GM19238 (cell line): ENCODE measurements around the gene LACRT.
"Not testable (repeated sequence)": the region's sequence is repeated elsewhere in the genome, so short reads cannot be mapped to it uniquely, and the experiment has no call there.

ENCODE experiments used
- DNase-seq: peaks from one replicate; pipeline ENCODE4 v3.0.0; 2011; ENCODE audit warnings: low spot score; ENCODE audit not compliant: insufficient read length

The LACRT gene

GRCh38 chr12:54634795-54635194 is at the start of gene LACRT:
Gene LACRT (minus strand): TSS chr12:54634895. CDS start chr12:54634841, 54 bp downstream.
- no peak for DNase-seq

DNA sequence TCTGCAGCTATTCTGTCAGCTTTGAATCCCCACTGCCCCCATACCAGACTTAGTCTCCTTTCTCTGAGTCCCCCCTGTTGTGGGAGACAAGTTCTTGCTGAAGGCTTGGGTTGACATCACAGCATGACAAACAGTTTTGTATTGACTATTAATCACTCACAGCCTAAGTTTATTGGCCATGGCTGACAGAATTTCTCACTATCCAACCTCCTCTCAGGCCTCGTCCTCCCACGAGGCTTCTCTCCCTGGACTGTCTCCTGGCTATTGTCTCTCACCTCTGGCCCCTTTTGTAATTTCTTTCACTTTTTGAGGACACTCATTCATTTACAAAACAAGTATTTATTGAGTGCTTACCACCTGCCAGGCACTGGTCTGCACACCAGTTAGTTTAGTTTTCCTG is 48.7 kb upstream of the LACRT start:
- no peak for DNase-seq

- DNase-seq: no peak
These were observed 48.0 kb upstream of the LACRT start for GRCh38 chr12:54682674-54683073.

DNA sequence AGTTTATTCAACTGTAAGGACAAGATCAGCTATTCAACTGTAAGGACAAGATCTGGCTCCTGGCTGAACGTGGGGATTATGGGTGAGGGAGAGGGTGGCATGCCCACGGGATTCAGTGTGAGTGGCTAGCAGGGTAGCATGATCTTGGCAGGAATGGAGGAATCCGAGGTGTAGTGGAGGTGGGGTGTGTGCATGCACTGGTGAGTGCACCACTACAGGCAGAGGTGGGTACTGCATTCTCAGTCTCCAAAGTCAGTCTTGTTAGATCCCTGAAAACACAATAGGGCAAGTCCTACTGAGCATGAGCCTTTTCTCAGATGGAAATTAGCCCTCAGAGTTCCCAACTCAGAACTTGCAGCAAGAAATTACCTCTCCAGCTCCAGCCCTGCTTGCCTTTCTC is 45.7 kb upstream of the LACRT start:
- no peak for DNase-seq

DNA sequence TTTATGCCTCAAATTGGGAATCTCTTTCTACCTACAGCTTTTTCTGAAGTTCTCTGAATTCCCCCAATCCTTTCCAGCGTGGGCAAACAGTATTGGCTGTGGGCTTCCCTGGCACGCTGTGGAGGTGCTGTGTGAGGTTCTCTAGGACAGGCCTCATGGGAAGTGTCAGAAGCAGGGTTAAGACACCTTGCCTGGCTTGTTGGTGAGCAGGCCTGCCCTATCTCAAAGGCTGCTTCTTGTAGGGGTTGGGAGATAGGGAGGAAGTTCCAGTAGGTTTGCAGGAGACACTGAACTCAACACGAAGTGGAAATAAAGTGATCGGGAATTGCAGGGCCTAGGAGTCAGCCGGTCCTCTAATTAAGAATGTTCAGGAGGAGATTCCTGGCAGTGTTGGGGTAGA is 43.4 kb upstream of the LACRT start:
- DNase-seq: no peak

- DNase-seq: no peak
These were observed 33.2 kb upstream of the LACRT start for GRCh38 chr12:54667945-54668344.

DNA sequence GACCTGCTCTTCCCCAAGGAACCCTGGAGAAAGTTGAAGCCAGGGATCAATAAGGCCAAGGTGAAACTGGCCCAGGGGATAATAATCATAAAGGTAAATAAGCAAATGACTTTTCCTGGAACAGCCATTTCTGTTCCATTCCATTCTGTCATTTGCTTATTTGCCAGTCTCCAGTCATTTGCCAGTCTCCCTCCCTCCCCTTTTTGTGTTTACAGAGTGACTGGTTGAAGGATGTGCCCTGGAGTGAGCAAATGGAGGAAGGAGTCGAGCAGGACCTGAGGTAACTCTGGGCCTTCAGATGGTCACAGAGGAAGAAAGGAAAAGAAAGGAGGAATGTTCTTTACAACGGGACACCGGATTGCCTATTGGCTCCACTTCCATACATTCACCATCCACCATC is 31.3 kb upstream of the LACRT start:
- no peak for DNase-seq

- not testable (repeated sequence) for DNase-seq
These were observed 30.4 kb upstream of the LACRT start for GRCh38 chr12:54665022-54665635.

DNA sequence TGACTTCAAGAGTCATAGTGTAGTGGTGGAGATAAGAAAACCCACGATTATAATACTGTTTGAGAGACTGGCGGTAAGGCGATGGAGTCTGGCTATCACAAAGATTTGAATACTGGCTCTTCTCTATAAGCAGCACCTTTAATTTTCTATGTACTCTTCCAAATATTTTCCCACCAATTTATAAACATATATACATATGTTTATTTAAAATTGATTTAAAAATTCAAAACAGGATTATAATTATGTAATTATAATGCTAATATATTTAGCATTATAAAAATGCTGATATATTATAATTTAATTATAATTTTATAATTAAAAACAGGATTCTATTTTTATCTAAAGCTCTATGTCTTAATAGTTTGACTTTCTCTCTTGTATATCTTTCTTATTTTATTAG is 28.9 kb upstream of the LACRT start:
- no peak for DNase-seq

- DNase-seq: no peak
These were observed 27.3 kb upstream of the LACRT start for GRCh38 chr12:54662026-54662425.

GRCh38 chr12:54661048-54661447 is 26.4 kb upstream of the LACRT start:
- DNase-seq: no peak

DNA sequence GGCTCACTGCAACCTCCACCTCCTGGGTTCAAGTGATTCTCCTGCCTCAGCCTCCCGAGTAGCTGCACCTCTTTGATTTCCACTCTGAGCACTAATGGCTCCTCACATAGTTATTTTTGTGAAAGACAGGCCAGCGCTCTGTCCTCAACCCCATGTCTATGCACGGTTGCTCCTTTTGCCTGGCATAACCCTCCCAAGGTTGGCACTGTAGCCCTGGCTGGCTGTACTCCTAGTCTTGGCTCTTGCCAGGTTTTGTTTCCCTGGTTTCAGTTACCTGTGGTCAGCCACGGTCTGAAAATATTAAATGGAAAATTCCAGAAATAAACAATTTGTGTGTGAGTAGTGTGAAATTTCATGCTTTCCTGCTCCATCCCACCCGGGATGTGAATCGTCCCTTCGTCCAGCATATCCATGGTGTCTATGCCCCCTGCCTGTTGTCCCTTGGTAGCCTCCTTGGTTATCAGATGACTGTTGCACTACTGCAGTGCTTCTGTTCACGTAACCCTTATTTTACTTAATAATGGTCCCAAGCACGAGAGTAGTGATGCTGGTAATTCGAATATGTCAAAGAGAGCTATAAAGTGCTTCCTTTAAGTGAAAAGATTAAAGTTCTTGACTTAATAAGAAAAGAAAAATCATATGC is 25.7 kb upstream of the LACRT start:
- no peak for DNase-seq

- peak; percentile 48 for DNase-seq
These were observed 23.9 kb upstream of the LACRT start for GRCh38 chr12:54658306-54659264.

GRCh38 chr12:54657105-54657607 is 22.5 kb upstream of the LACRT start:
- DNase-seq: no peak

- no peak for DNase-seq
These were observed 20.2 kb upstream of the LACRT start for GRCh38 chr12:54654926-54655325.

DNA sequence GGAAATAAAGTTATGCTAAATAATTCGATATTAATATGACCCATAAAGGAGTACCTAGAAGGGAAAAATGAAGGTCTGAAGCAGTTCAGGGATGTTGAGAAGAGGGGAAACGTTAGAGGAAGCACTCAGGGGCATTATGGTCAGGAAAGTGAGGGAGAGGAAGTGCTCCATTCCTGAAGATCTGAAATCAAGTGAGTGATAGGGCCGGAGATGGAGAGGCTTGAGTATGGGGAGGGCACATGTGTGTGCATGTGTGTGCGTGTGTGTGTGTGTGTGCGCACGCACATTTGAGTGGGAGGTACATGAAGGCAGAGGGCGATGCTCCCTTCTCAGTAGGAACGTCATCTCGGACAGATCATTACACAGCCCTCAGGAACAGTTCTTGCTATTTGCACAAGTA is 18.3 kb upstream of the LACRT start:
- DNase-seq: no peak

DNA sequence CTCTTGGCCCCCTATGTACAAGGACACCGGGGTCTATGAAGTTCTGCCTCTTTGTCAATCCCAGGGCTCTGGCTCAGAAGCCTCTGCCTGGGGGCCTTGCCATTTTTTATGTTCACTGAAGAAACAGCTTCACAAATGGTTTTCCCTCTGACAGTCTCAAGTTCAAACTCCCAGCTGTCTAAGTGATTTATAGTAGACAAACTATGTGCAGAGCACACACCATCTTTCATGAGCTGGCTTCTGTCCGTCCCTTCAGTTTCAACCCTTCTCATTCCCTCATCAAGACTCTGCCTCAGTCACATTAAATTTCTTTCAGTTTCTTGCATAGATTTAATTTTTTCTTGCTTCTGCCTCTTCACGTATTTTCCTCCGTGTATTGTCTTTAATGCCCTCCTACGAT is 16.2 kb upstream of the LACRT start:
- no peak for DNase-seq

DNA sequence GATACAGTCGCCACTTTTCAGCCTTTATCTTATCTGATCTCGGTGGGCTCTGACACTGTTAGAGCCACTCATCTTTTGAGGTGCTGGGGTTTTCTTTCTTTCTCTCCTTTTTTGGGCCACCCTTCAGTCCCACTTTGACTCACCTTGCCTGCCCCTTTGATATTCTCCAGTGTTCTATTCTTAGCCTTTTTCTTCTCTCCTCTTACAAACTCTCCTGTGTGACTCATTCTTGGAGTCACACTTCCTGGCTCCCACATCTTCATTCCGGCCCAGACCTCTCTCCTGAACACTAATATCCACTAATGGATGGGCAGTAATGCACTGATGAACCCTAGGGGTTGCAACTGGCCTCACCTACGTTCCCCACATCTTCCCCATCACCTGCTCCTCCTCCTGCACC is 15.7 kb upstream of the LACRT start:
- no peak for DNase-seq

DNA sequence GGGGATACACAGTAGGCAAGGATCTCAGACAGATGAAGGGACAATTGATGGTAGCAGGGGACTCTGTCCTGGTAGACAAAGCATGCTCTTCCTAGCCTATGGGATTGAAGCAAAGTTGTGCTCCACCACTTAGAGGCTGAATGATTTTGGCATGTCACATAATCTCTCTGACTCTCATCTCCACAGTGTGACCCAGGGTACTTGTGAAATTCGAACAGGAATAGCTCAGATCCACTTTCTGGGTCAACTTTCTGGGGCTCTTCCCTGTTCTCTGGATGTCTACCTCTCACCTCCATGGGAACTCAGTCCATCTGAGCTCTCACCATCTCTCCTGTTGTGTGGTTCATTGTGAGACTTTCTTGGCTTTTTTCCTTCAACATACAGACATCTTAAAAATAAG is 15.1 kb upstream of the LACRT start:
- DNase-seq: no peak

DNA sequence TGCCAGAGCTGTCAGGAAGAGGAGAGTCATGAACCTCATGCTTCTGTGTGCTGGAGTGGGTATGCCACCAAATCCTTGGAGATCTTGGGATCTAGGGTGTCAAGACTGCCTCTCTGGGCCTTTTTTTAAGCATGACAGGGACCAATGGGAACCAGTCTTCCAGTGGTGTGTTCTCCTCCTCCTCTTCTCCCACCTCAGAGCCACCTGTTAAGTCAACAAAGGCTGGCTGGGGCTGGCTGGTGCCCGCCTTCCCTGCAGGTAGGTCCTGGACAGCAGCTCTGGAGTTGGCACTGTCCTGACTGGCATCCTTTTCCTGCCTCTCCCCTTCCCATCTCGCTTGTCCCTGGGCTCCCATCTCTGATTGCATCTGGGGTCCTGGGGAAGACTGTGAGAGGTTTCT is 13.6 kb upstream of the LACRT start, which contains the start of gene DCD:
TSS of gene DCD (minus strand) at position 101 of the 400 bp plus-strand sequence. CDS start at position 39, 62 bp downstream.
- no peak for DNase-seq

DNA sequence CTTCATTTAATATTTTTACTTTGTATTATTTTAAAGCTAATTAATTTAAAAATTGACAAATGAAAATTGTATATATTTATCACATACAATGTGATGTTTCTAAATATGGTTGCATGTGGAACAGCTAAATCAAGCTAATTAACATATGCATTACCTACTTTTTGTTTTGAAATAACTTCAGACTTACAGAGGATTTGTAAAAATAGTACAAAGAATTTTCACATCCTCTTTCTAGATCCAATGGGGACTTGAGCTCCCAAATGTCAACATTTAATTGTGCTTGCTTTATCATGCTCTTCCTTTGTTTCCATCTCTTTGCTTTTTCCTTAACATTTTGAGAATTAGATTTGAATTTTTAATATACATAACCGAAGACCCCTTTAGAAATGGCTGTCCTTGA is 6.9 kb upstream of the LACRT start:
- DNase-seq: no peak

- no peak for DNase-seq
These were observed 6.4 kb upstream of the LACRT start for GRCh38 chr12:54641089-54641488.
